ENCODE data around the gene CLASP2. TPM values are rescaled to one million over a fixed set of nuclear protein-coding genes. Genes with fewer than 3 reads are reported as not detected.

CLASP2 gene
- total RNA-seq, 2 experiments from 2014 or later, result 63.4 to 73.1 TPM

- Histone ChIP-seq H3K4me1 (ENCODE audit: insufficient read depth, low read length) (no peaks in the 10 kb centered on the region), H3K4me3 (ENCODE audit: low read length) (no peak overlapping the region), H3K27me3 (ENCODE audit: control insufficient read depth in 1 of 2, insufficient read depth in 2 of 2, low read length in 2 of 2) (no peaks in the 10 kb centered on the region), H3K36me3 (ENCODE audit: insufficient read depth, low read length) (peaks cover 23% of the 10 kb centered on the region), H3K27ac (ENCODE audit: low read depth in 1 of 2, low read length in 2 of 2) (no peak overlapping the region), H3K9me3 (ENCODE audit: control insufficient read depth in 1 of 2, insufficient read depth in 1 of 2, low read length in 2 of 2) (no peaks in the 10 kb centered on the region)
- no peaks in the 10 kb centered on the region for H3K9me3 Mint-ChIP-seq
- TF ChIP-seq CTCF (IDR thresholded peaks at IDR 0.05), result no peak
- peaks cover 65% of the 10 kb centered on the region for H3K36me3 Mint-ChIP-seq (ENCODE audit: low read depth)
- no peak for DNase-seq
- no peak overlapping the region for H3K4me3 Mint-ChIP-seq
- H3K4me1 Mint-ChIP-seq (ENCODE audit: low read depth), result no peaks in the 10 kb centered on the region
- no peak for ATAC-seq (ENCODE audit: poor library complexity)
- intact Hi-C loops (cut with DNase I, micrococcal nuclease), result no loop called here
- H3K27ac Mint-ChIP-seq, result no peak overlapping the region
- ChIA-PET CTCF (interaction anchor here (1.2 kb wide), 1 partner anchor 9 kb away, joined by 3 read pairs; no protein-coding TSS in a partner anchor), POLR2A (no interaction called here)
- no peaks in the 10 kb centered on the region for H3K27me3 Mint-ChIP-seq
Measured at GRCh38 chr3:33592999-33593398, 125.1 kb downstream of the CLASP2 start.

GRCh38 chr3:33590541-33590940, 127.5 kb downstream of the CLASP2 start:
- Histone ChIP-seq H3K4me1 (ENCODE audit: insufficient read depth, low read length) (no peaks in the 10 kb centered on the region), H3K27me3 (ENCODE audit: control insufficient read depth in 1 of 2, insufficient read depth in 2 of 2, low read length in 2 of 2) (no peaks in the 10 kb centered on the region), H3K9me3 (ENCODE audit: control insufficient read depth in 1 of 2, insufficient read depth in 1 of 2, low read length in 2 of 2) (no peaks in the 10 kb centered on the region), H3K27ac (ENCODE audit: low read depth in 1 of 2, low read length in 2 of 2) (no peak overlapping the region), H3K36me3 (ENCODE audit: insufficient read depth, low read length) (peaks cover 24% of the 10 kb centered on the region), H3K4me3 (ENCODE audit: low read length) (no peak overlapping the region)
- H3K27ac Mint-ChIP-seq, result no peak overlapping the region
- CTCF ChIA-PET, result no interaction called here
- DNase-seq, result no peak
- intact Hi-C loops (cut with DNase I, micrococcal nuclease), result no loop called here
- TF ChIP-seq CTCF (IDR thresholded peaks at IDR 0.05), result no peak
- peaks cover 70% of the 10 kb centered on the region for H3K36me3 Mint-ChIP-seq (ENCODE audit: low read depth)
- H3K4me3 Mint-ChIP-seq, result no peak overlapping the region
- H3K9me3 Mint-ChIP-seq, result no peaks in the 10 kb centered on the region
- no peak for ATAC-seq (ENCODE audit: poor library complexity)
- H3K4me1 Mint-ChIP-seq (ENCODE audit: low read depth), result no peaks in the 10 kb centered on the region
- POLR2A ChIA-PET, result no interaction called here
- no peaks in the 10 kb centered on the region for H3K27me3 Mint-ChIP-seq

- Histone ChIP-seq H3K9me3 (ENCODE audit: control insufficient read depth in 1 of 2, insufficient read depth in 1 of 2, low read length in 2 of 2) (no peaks in the 10 kb centered on the region), H3K27me3 (ENCODE audit: control insufficient read depth in 1 of 2, insufficient read depth in 2 of 2, low read length in 2 of 2) (no peaks in the 10 kb centered on the region), H3K27ac (ENCODE audit: low read depth in 1 of 2, low read length in 2 of 2) (no peak overlapping the region), H3K4me3 (ENCODE audit: low read length) (no peak overlapping the region), H3K36me3 (ENCODE audit: insufficient read depth, low read length) (peaks cover 27% of the 10 kb centered on the region), H3K4me1 (ENCODE audit: insufficient read depth, low read length) (no peaks in the 10 kb centered on the region)
- intact Hi-C loops (cut with DNase I, micrococcal nuclease), result no loop called here
- H3K36me3 Mint-ChIP-seq (ENCODE audit: low read depth), result peaks cover 71% of the 10 kb centered on the region
- no peak overlapping the region for H3K4me3 Mint-ChIP-seq
- ATAC-seq (ENCODE audit: poor library complexity), result no peak
- H3K27ac Mint-ChIP-seq, result no peak overlapping the region
- no peak for DNase-seq
- H3K4me1 Mint-ChIP-seq (ENCODE audit: low read depth), result no peaks in the 10 kb centered on the region
- H3K9me3 Mint-ChIP-seq, result no peaks in the 10 kb centered on the region
- H3K27me3 Mint-ChIP-seq, result no peaks in the 10 kb centered on the region
- ChIA-PET POLR2A (no interaction called here), CTCF (no interaction called here)
- no peak for TF ChIP-seq CTCF (IDR thresholded peaks at IDR 0.05)
Measured at GRCh38 chr3:33586402-33586801, 131.7 kb downstream of the CLASP2 start.

Measured in CD4-positive, alpha-beta T cell (primary cell).